ENCODE measurements around the gene DMGDH. TPM values are rescaled to one million over a fixed set of nuclear protein-coding genes. Genes with fewer than 3 reads are reported as not detected.

The DMGDH gene
- total RNA-seq, 3 donors from 2014 or later: 1.5 to 12.5 (median 2.9) TPM

- Histone ChIP-seq H3K4me1 (no peaks in the 10 kb centered on the region), H3K36me3 (no peaks in the 10 kb centered on the region), H3K27ac (no peak overlapping the region), H3K4me3 (no peak overlapping the region), H3K27me3 (no peaks in the 10 kb centered on the region), H3K9me3 (no peaks in the 10 kb centered on the region)
- no peak for TF ChIP-seq POLR2AphosphoS5 (IDR thresholded peaks at IDR 0.05)
- no peak for TF ChIP-seq POLR2A (IDR thresholded peaks at IDR 0.05)
- no peak for TF ChIP-seq CTCF (IDR thresholded peaks at IDR 0.05)
- no peak for DNase-seq (ENCODE audit: low spot score in 2 of 2)
- intact Hi-C loops (cut with DNase I; ENCODE audit: low total_unique reads): no loop called here
These were observed 24.3 kb upstream of the DMGDH start for GRCh38 chr5:79093762-79094161.

- H3K9me3 ChIP-seq: no peaks in the 10 kb centered on the region
- no peak for TF ChIP-seq POLR2AphosphoS5 (IDR thresholded peaks at IDR 0.05)
- TF ChIP-seq CTCF (IDR thresholded peaks at IDR 0.05): no peak
- TF ChIP-seq POLR2A (IDR thresholded peaks at IDR 0.05): no peak
- H3K4me1 ChIP-seq: no peaks in the 10 kb centered on the region
- H3K4me3 ChIP-seq: no peak overlapping the region
- intact Hi-C loops (cut with DNase I; ENCODE audit: low total_unique reads): no loop called here
- DNase-seq (ENCODE audit: low spot score in 2 of 2): no peak
- no peaks in the 10 kb centered on the region for H3K36me3 ChIP-seq
- H3K27me3 ChIP-seq: no peaks in the 10 kb centered on the region
- H3K27ac ChIP-seq: no peak overlapping the region
These were observed 21.6 kb upstream of the DMGDH start for GRCh38 chr5:79091064-79091463.

GRCh38 chr5:79088507-79088906 is 19.0 kb upstream of the DMGDH start:
- H3K4me1 ChIP-seq: no peaks in the 10 kb centered on the region
- no peak overlapping the region for H3K27ac ChIP-seq
- no peaks in the 10 kb centered on the region for H3K27me3 ChIP-seq
- H3K36me3 ChIP-seq: no peaks in the 10 kb centered on the region
- intact Hi-C loops (cut with DNase I; ENCODE audit: low total_unique reads): no loop called here
- no peak for DNase-seq (ENCODE audit: low spot score in 2 of 2)
- H3K4me3 ChIP-seq: no peak overlapping the region
- H3K9me3 ChIP-seq: no peaks in the 10 kb centered on the region
- TF ChIP-seq CTCF (IDR thresholded peaks at IDR 0.05) (no peak), POLR2AphosphoS5 (IDR thresholded peaks at IDR 0.05) (no peak), POLR2A (IDR thresholded peaks at IDR 0.05) (no peak)

GRCh38 chr5:79086116-79086515 is 16.6 kb upstream of the DMGDH start:
- H3K4me3 ChIP-seq: no peak overlapping the region
- no peak for TF ChIP-seq POLR2A (IDR thresholded peaks at IDR 0.05)
- no peak for TF ChIP-seq CTCF (IDR thresholded peaks at IDR 0.05)
- no peak for TF ChIP-seq POLR2AphosphoS5 (IDR thresholded peaks at IDR 0.05)
- no peaks in the 10 kb centered on the region for H3K4me1 ChIP-seq
- no peak for DNase-seq (ENCODE audit: low spot score in 2 of 2)
- no peak overlapping the region for H3K27ac ChIP-seq
- H3K36me3 ChIP-seq: no peaks in the 10 kb centered on the region
- no peaks in the 10 kb centered on the region for H3K27me3 ChIP-seq
- intact Hi-C loops (cut with DNase I; ENCODE audit: low total_unique reads): no loop called here
- no peaks in the 10 kb centered on the region for H3K9me3 ChIP-seq

- no peaks in the 10 kb centered on the region for H3K4me1 ChIP-seq
- no peak overlapping the region for H3K27ac ChIP-seq
- intact Hi-C loops (cut with DNase I; ENCODE audit: low total_unique reads): no loop called here
- TF ChIP-seq POLR2AphosphoS5 (IDR thresholded peaks at IDR 0.05) (no peak), POLR2A (IDR thresholded peaks at IDR 0.05) (no peak), CTCF (IDR thresholded peaks at IDR 0.05) (no peak)
- no peaks in the 10 kb centered on the region for H3K27me3 ChIP-seq
- no peak for DNase-seq (ENCODE audit: low spot score in 2 of 2)
- no peaks in the 10 kb centered on the region for H3K36me3 ChIP-seq
- no peak overlapping the region for H3K4me3 ChIP-seq
- H3K9me3 ChIP-seq: no peaks in the 10 kb centered on the region
These were observed 12.3 kb upstream of the DMGDH start for GRCh38 chr5:79081779-79082178.
